GM19240 (cell line): ENCODE measurements around the gene PAX3.

Source experiments
- DNase-seq: peaks from one replicate; pipeline ENCODE4 v3.0.0; 2011; ENCODE audit warnings: low spot score; ENCODE audit not compliant: insufficient read length

The PAX3 gene

GRCh38 chr2:222310747-222311318 lies 12.0 kb upstream of the PAX3 start:
- DNase-seq, result no peak

GRCh38 chr2:222309766-222310165 lies 11.0 kb upstream of the PAX3 start:
- DNase-seq, result no peak

GRCh38 chr2:222309361-222309760 lies 10.6 kb upstream of the PAX3 start:
- no peak for DNase-seq

- no peak for DNase-seq
Measured at GRCh38 chr2:222307978-222308730, 9.4 kb upstream of the PAX3 start.

- DNase-seq, result no peak
Measured at GRCh38 chr2:222307143-222307756, 8.5 kb upstream of the PAX3 start.

- DNase-seq, result no peak
Measured at GRCh38 chr2:222306393-222307142, 7.8 kb upstream of the PAX3 start.

- DNase-seq, result no peak
Measured at GRCh38 chr2:222305516-222306392, 7.0 kb upstream of the PAX3 start.

- no peak for DNase-seq
Measured at GRCh38 chr2:222304737-222305515, 6.1 kb upstream of the PAX3 start.

- DNase-seq, result no peak
Measured at GRCh38 chr2:222303828-222304736, 5.3 kb upstream of the PAX3 start.

- no peak for DNase-seq
Measured at GRCh38 chr2:222303045-222303827, 4.4 kb upstream of the PAX3 start.

- no peak for DNase-seq
Measured at GRCh38 chr2:222302178-222303018, 3.6 kb upstream of the PAX3 start.

GRCh38 chr2:222301796-222302118 lies 3.0 kb upstream of the PAX3 start:
- DNase-seq, result no peak

- no peak for DNase-seq
Measured at GRCh38 chr2:222301053-222301795, 2.4 kb upstream of the PAX3 start.

- no peak for DNase-seq
Measured at GRCh38 chr2:222300726-222301052, 1.9 kb upstream of the PAX3 start.

- no peak for DNase-seq
Measured at GRCh38 chr2:222299906-222300725, 1.3 kb upstream of the PAX3 start.

- no peak for DNase-seq
Measured at GRCh38 chr2:222298001-222298310, 842 bp downstream of the PAX3 start.

GRCh38 chr2:222297600-222297935 lies 1.2 kb downstream of the PAX3 start:
- DNase-seq, result no peak
